Mesenchymal stem cell (in vitro differentiated cells and primary cell): ENCODE results near the gene ATRNL1.

Experiments used
- DNase-seq: peaks from one replicate; pipeline ENCODE4 v3.0.0-alpha.2; 2013
- H2AFZ ChIP-seq: one replicate; pipeline ENCODE4 v1.6.1; 2013; ENCODE audit warnings: low read depth, mild to moderate bottlenecking, control low read depth, inconsistent platforms, low read length, moderate library complexity
- H2AK5ac ChIP-seq: 2 replicates; pipeline ENCODE4 v1.6.1; 2013; ENCODE audit warnings: low read length, moderate library complexity, mild to moderate bottlenecking, inconsistent platforms; ENCODE audit not compliant: severe bottlenecking
- H2BK120ac ChIP-seq: one replicate; pipeline ENCODE4 v1.6.1; 2013; ENCODE audit warnings: low read depth, mild to moderate bottlenecking, inconsistent platforms, low read length, moderate library complexity
- H2BK12ac ChIP-seq, 2 experiments: one replicate each; pipeline ENCODE4 v1.6.1; 2013; ENCODE audit warnings: inconsistent platforms in 2 of 2, low read length in 2 of 2, mild to moderate bottlenecking in 2 of 2, moderate library complexity in 2 of 2, control low read depth in 1 of 2
- H2BK15ac ChIP-seq: one replicate; pipeline ENCODE4 v1.6.1; 2013; ENCODE audit warnings: mild to moderate bottlenecking, low read depth, inconsistent platforms; ENCODE audit not compliant: poor library complexity, severe bottlenecking
- H2BK5ac ChIP-seq: 2 replicates; pipeline ENCODE4 v1.6.1; 2013; ENCODE audit warnings: low read depth, mild to moderate bottlenecking, low read length, control low read depth, inconsistent platforms; ENCODE audit not compliant: poor library complexity, severe bottlenecking
- H3K14ac ChIP-seq, 2 experiments: one replicate each; pipeline ENCODE4 v1.6.1; 2013; ENCODE audit warnings: inconsistent platforms in 2 of 2, low read length in 2 of 2, control low read depth in 1 of 2, mild to moderate bottlenecking in 1 of 2, moderate library complexity in 1 of 2
- H3K18ac ChIP-seq, 2 experiments: one replicate each; pipeline ENCODE4 v1.6.1; 2013; ENCODE audit warnings: inconsistent platforms in 2 of 2, low read length in 2 of 2, control low read depth in 1 of 2, low read depth in 1 of 2, mild to moderate bottlenecking in 1 of 2
- H3K23ac ChIP-seq, 2 experiments: one replicate each; pipeline ENCODE4 v1.6.1; 2013; ENCODE audit warnings: inconsistent platforms in 2 of 2, low read length in 2 of 2, mild to moderate bottlenecking in 2 of 2, moderate library complexity in 2 of 2, control low read depth in 1 of 2
- H3K27ac ChIP-seq: 2 replicates; pipeline ENCODE4 v1.5.1; 2013; ENCODE audit warnings: mild to moderate bottlenecking, moderate library complexity, low read length, control low read depth, inconsistent platforms; ENCODE audit not compliant: poor library complexity, severe bottlenecking
- H3K27me3 ChIP-seq, 2 experiments: 2 replicates each; pipeline versions ENCODE4 v1.6.1 to v1.7.0; 2013; ENCODE audit warnings: low read length in 2 of 2, mild to moderate bottlenecking in 2 of 2, moderate library complexity in 2 of 2, control low read depth in 1 of 2, inconsistent platforms in 1 of 2; ENCODE audit not compliant: control insufficient read depth in 1 of 2, insufficient read depth in 1 of 2
- H3K36me3 ChIP-seq, 2 experiments: 2 replicates each; pipeline versions ENCODE4 v1.6.1 to v1.7.0; 2013; ENCODE audit warnings: low read length in 2 of 2, control low read depth in 1 of 2, inconsistent platforms in 1 of 2, low read depth in 1 of 2, mild to moderate bottlenecking in 1 of 2; ENCODE audit not compliant: insufficient read depth in 2 of 2, control insufficient read depth in 1 of 2
- H3K4ac ChIP-seq, 2 experiments: one replicate each; pipeline ENCODE4 v1.6.1; 2013; ENCODE audit warnings: inconsistent platforms in 2 of 2, low read length in 2 of 2, mild to moderate bottlenecking in 2 of 2, moderate library complexity in 2 of 2, control low read depth in 1 of 2, low read depth in 1 of 2
- H3K4me1 ChIP-seq: 2 replicates; pipeline ENCODE4 v1.6.1; 2013; ENCODE audit warnings: low read depth, low read length, control low read depth; ENCODE audit not compliant: control insufficient read depth, insufficient read depth
- H3K4me2 ChIP-seq: 2 replicates; pipeline ENCODE4 v1.6.1; 2013; ENCODE audit warnings: low read length, mild to moderate bottlenecking, inconsistent platforms; ENCODE audit not compliant: poor library complexity, severe bottlenecking
- H3K4me3 ChIP-seq, 2 experiments: 2 replicates each; pipeline versions ENCODE4 v1.5.1 to v1.7.0; 2013; ENCODE audit warnings: low read length in 2 of 2, mild to moderate bottlenecking in 2 of 2, control low read depth in 1 of 2, low read depth in 1 of 2; ENCODE audit not compliant: insufficient read depth in 1 of 2
- H3K79me1 ChIP-seq: replicated peaks from 2 replicates; pipeline ENCODE4 v1.6.1; 2013; ENCODE audit warnings: mild to moderate bottlenecking, control low read depth, low read length, inconsistent platforms; ENCODE audit not compliant: poor library complexity, severe bottlenecking
- H3K9ac ChIP-seq: 2 replicates; pipeline ENCODE4 v1.7.0; 2013; ENCODE audit warnings: mild to moderate bottlenecking, low read length, moderate library complexity
- H3K9me3 ChIP-seq: 2 replicates; pipeline ENCODE4 v1.7.0; 2013; ENCODE audit warnings: mild to moderate bottlenecking, low read length; ENCODE audit not compliant: control insufficient read depth
- H4K8ac ChIP-seq: one replicate; pipeline ENCODE4 v1.6.1; 2013; ENCODE audit warnings: inconsistent platforms, mild to moderate bottlenecking, low read length, moderate library complexity
- H4K91ac ChIP-seq: one replicate; pipeline ENCODE4 v1.6.1; 2013; ENCODE audit warnings: mild to moderate bottlenecking, low read length, inconsistent platforms
- WGBS: methylation state at CpG from one replicate; pipeline ENCODE4 v1.1.7; 2013; ENCODE audit warnings: mixed read lengths; 5-methylcytosine and 5-hydroxymethylcytosine counted together

ATRNL1 gene

GRCh38 chr10:115801457-115801856, 708.3 kb downstream of the ATRNL1 start:
- Histone ChIP-seq H3K4me3 (no peak overlapping the region), H3K9ac (no peak overlapping the region), H4K8ac (no peak overlapping the region), H2BK120ac (no peak overlapping the region), H3K23ac (no peak overlapping the region), H3K14ac (no peak overlapping the region), H3K4me2 (no peak overlapping the region), H3K36me3 (no peaks in the 10 kb centered on the region), H3K27me3 (no peaks in the 10 kb centered on the region), H3K9me3 (no peaks in the 10 kb centered on the region), H2BK15ac (no peak overlapping the region), H3K79me1 (no peaks in the 10 kb centered on the region), H4K91ac (no peak overlapping the region), H3K18ac (no peak overlapping the region), H2AFZ (no peak overlapping the region), H3K4me1 (no peaks in the 10 kb centered on the region), H2BK5ac (no peak overlapping the region), H3K4ac (no peak overlapping the region), H3K27ac (no peak overlapping the region), H2AK5ac (no peak overlapping the region), H2BK12ac (no peak overlapping the region)
- DNase-seq = peak; percentile 2

- no peak overlapping the region for H3K9ac ChIP-seq
- no peak overlapping the region for H3K23ac ChIP-seq
- H3K9me3 ChIP-seq = no peaks in the 10 kb centered on the region
- no peak overlapping the region for H3K4me2 ChIP-seq
- no peak overlapping the region for H2BK120ac ChIP-seq
- H4K91ac ChIP-seq = no peak overlapping the region
- H2BK12ac ChIP-seq = no peak overlapping the region
- H3K4me3 ChIP-seq = no peak overlapping the region
- no peaks in the 10 kb centered on the region for H3K4me1 ChIP-seq
- no peaks in the 10 kb centered on the region for H3K36me3 ChIP-seq
- no peak overlapping the region for H2BK15ac ChIP-seq
- H3K27ac ChIP-seq = no peak overlapping the region
- no peak overlapping the region for H3K14ac ChIP-seq
- H3K18ac ChIP-seq = no peak overlapping the region
- 50% methylated on average over 2 of the region's 2 CpGs for WGBS
- no peak overlapping the region for H2BK5ac ChIP-seq
- no peaks in the 10 kb centered on the region for H3K27me3 ChIP-seq
- H2AFZ ChIP-seq = no peak overlapping the region
- no peak overlapping the region for H2AK5ac ChIP-seq
- no peak overlapping the region for H3K4ac ChIP-seq
- H4K8ac ChIP-seq = no peak overlapping the region
- peak; percentile 57 for DNase-seq
- H3K79me1 ChIP-seq = no peaks in the 10 kb centered on the region
These were observed 708.8 kb downstream of the ATRNL1 start for GRCh38 chr10:115801992-115802391.

- H2BK15ac ChIP-seq = no peak overlapping the region
- H3K36me3 ChIP-seq = no peaks in the 10 kb centered on the region
- H3K23ac ChIP-seq = no peak overlapping the region
- no peak overlapping the region for H2AFZ ChIP-seq
- H3K4ac ChIP-seq = no peak overlapping the region
- H3K4me3 ChIP-seq = no peak overlapping the region
- no peak overlapping the region for H3K14ac ChIP-seq
- H4K8ac ChIP-seq = no peak overlapping the region
- no peak overlapping the region for H3K18ac ChIP-seq
- H3K4me2 ChIP-seq = no peak overlapping the region
- H4K91ac ChIP-seq = no peak overlapping the region
- no peaks in the 10 kb centered on the region for H3K27me3 ChIP-seq
- H3K4me1 ChIP-seq = no peaks in the 10 kb centered on the region
- H3K9me3 ChIP-seq = no peaks in the 10 kb centered on the region
- DNase-seq = no peak
- H2AK5ac ChIP-seq = no peak overlapping the region
- no peak overlapping the region for H3K27ac ChIP-seq
- H3K9ac ChIP-seq = no peak overlapping the region
- H2BK5ac ChIP-seq = no peak overlapping the region
- H2BK12ac ChIP-seq = no peak overlapping the region
- H3K79me1 ChIP-seq = no peaks in the 10 kb centered on the region
- no peak overlapping the region for H2BK120ac ChIP-seq
These were observed 709.7 kb downstream of the ATRNL1 start for GRCh38 chr10:115802911-115803310.

GRCh38 chr10:115814542-115814941, 721.4 kb downstream of the ATRNL1 start:
- DNase-seq = no peak
- 100% methylated on average over 1 of the region's 2 CpGs for WGBS

More at GRCh38 chr10:115814542-115814941, 721.4 kb downstream of the ATRNL1 start:
- H3K4me2 ChIP-seq = no peak overlapping the region
- H3K36me3 ChIP-seq = no peaks in the 10 kb centered on the region
- H3K4me3 ChIP-seq = no peak overlapping the region
- no peak overlapping the region for H2BK15ac ChIP-seq
- H2BK5ac ChIP-seq = no peak overlapping the region
- H3K14ac ChIP-seq = no peak overlapping the region
- no peak overlapping the region for H3K18ac ChIP-seq
- no peak overlapping the region for H3K4ac ChIP-seq
- no peak overlapping the region for H3K23ac ChIP-seq
- no peaks in the 10 kb centered on the region for H3K27me3 ChIP-seq
- no peak overlapping the region for H2BK120ac ChIP-seq
- no peak overlapping the region for H2BK12ac ChIP-seq
- no peak overlapping the region for H2AK5ac ChIP-seq
- H4K8ac ChIP-seq = no peak overlapping the region
- H3K4me1 ChIP-seq = no peaks in the 10 kb centered on the region
- no peak overlapping the region for H4K91ac ChIP-seq
- H3K27ac ChIP-seq = no peak overlapping the region
- H3K79me1 ChIP-seq = no peaks in the 10 kb centered on the region
- no peak overlapping the region for H3K9ac ChIP-seq
- no peak overlapping the region for H2AFZ ChIP-seq
- H3K9me3 ChIP-seq = no peaks in the 10 kb centered on the region
